Dendritic cell treated with granulocyte-macrophage colony-stimulating factor and Interleukin-4, amounts not matched to agents 40 ng/mL and 50 ng/mL, for 4 days (primary cell): ENCODE data around the gene CBX7.
"Not testable (repeated sequence)": the region's sequence is repeated elsewhere in the genome, so short reads cannot be mapped to it uniquely, and the experiment has no call there.

ENCODE experiments used
- H3K27ac Mint-ChIP-seq: one replicate; pipeline ENCODE4 v1.8.0; 2022; ENCODE audit warnings: mild to moderate bottlenecking, mixed read lengths
- H3K27me3 Mint-ChIP-seq: one replicate; pipeline ENCODE4 v1.8.0; 2022; ENCODE audit warnings: mild to moderate bottlenecking, mixed read lengths
- H3K36me3 Mint-ChIP-seq: one replicate; pipeline ENCODE4 v1.8.0; 2022; ENCODE audit warnings: low read depth, mixed read lengths
- H3K4me1 Mint-ChIP-seq: one replicate; pipeline ENCODE4 v1.8.0; 2022; ENCODE audit warnings: low read depth, mixed read lengths
- H3K4me3 Mint-ChIP-seq: one replicate; pipeline ENCODE4 v1.8.0; 2022; ENCODE audit warnings: mild to moderate bottlenecking, moderate library complexity, mixed read lengths
- H3K9me3 Mint-ChIP-seq: one replicate; pipeline ENCODE4 v1.8.0; 2022; ENCODE audit warnings: mixed read lengths
- intact Hi-C: fragments of 100-400 bp; cut with micrococcal nuclease; formaldehyde crosslinking; loops from one replicate; pipeline ENCODE4 v1.15.0; 2022

Gene CBX7

GRCh38 chr22:39178206-39179111 is 26.0 kb upstream of the CBX7 start:
- H3K9me3 Mint-ChIP-seq = peaks cover 14% of the 10 kb centered on the region
- peaks cover 23% of the 10 kb centered on the region for H3K4me1 Mint-ChIP-seq

GRCh38 chr22:39177791-39178190 is 25.3 kb upstream of the CBX7 start:
- no peak overlapping the region for H3K4me3 Mint-ChIP-seq
- peaks cover 66% of the 10 kb centered on the region for H3K27me3 Mint-ChIP-seq
- intact Hi-C loops = loop anchor here (10.0 kb wide), 2 partner anchors 57 to 347 kb away; partner anchors contain the start of gene ATF4
- H3K9me3 Mint-ChIP-seq = peaks cover 14% of the 10 kb centered on the region
- no peaks in the 10 kb centered on the region for H3K36me3 Mint-ChIP-seq
- H3K27ac Mint-ChIP-seq = no peak overlapping the region
- H3K4me1 Mint-ChIP-seq = peaks cover 25% of the 10 kb centered on the region

More at GRCh38 chr22:39178206-39179111, 26.0 kb upstream of the CBX7 start:
- intact Hi-C loops = loop anchor here (10.0 kb wide), 2 partner anchors 56 to 346 kb away; partner anchors contain the start of gene ATF4
- Mint-ChIP-seq H3K27me3 (peaks cover 66% of the 10 kb centered on the region), H3K27ac (no peak overlapping the region), H3K36me3 (no peaks in the 10 kb centered on the region), H3K4me3 (no peak overlapping the region)

DNA sequence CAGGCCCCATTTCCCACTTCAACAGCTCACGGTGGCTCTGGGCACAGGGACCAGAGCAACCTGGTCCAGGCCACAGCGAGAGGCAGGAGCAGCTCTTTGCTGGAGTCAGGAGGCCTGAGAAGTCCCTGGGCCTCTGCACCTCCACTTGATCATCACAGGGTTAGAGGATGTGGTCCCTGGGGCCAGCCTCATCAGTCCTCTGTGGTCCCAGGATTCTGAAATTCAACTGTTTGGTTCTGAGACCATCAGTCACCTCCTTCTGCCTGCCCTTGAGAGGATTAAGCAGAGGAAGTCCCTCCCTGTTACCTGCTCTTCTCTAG is 24.9 kb upstream of the CBX7 start:
- intact Hi-C loops = loop anchor here (10.0 kb wide), 2 partner anchors 57 to 347 kb away; partner anchors contain the start of gene ATF4

DNA sequence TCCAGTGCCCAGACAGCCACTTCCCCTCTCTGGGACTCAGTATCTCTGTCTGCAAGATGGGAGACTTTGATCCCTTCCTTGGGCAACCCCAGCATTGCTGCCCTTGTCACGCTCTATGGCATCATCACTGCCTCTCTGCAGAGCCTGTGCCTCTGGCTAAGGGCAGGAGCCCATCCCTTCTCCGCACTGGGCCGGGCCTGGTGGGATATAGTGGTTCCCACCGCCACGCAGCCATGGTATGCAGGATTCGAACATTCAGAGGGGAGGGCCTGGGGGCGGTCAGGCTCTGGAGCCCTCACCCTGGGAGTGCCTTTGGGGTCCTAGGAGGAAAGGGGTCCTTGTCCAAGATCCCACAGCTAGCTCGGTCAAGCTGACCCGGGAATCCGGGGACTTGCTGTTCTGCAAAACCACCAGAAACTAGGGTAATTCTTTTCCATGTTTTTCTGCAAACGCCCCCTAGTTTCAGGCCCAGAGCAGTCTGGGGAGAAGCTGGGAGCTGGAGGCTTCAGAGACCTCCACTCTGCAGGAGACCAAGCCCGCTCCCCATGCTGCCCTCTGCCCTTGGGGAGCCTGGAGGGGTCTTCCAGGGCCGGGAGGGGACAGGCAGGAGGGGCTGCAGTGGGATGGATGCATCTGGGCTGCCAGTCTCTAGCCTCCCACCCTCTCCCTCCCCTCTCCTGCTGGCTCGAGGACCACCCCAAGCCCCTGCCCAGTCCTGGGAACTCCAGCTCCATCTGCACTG is 24.4 kb upstream of the CBX7 start:
- peaks cover 63% of the 10 kb centered on the region for H3K27me3 Mint-ChIP-seq
- H3K4me3 Mint-ChIP-seq = no peak overlapping the region
- no peak overlapping the region for H3K27ac Mint-ChIP-seq
- intact Hi-C loops = loop anchor here (10.0 kb wide), 2 partner anchors 58 to 348 kb away; partner anchors contain the start of gene ATF4
- H3K4me1 Mint-ChIP-seq = peaks cover 28% of the 10 kb centered on the region
- H3K36me3 Mint-ChIP-seq = no peaks in the 10 kb centered on the region
- peaks cover 7% of the 10 kb centered on the region for H3K9me3 Mint-ChIP-seq

More for the DNA sequence above, 24.9 kb upstream of the CBX7 start:
- Mint-ChIP-seq H3K4me1 (peaks cover 25% of the 10 kb centered on the region), H3K27me3 (peaks cover 62% of the 10 kb centered on the region), H3K4me3 (no peak overlapping the region), H3K36me3 (no peaks in the 10 kb centered on the region), H3K27ac (no peak overlapping the region), H3K9me3 (peaks cover 13% of the 10 kb centered on the region)

DNA sequence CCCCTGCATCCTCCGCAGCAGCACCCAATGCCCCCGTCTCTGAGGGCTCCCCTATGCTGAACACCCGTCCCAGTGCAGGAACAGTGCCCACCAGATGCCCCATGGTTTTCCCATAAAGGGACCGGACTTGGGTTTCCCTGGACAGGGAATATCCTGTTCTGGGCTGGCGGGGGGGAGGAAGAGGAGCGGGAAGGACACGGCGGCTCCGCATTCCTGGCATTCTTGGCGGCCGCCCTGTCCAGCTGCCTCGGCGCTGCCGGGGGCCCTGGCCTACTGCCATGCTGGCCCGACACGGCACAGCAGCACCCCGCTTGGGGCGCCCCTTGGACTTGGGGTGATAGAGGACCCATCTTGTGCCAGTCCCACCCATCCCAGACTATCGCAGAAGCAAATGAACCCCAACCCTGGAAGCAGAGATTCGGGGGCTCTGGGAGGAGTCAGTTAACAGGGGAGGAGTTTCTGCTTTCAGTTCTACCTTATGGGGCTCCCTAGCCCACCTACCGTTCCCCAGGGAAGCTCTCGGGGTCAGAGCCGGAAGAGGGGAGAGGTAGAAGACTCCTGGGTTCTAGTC is 23.7 kb upstream of the CBX7 start:
- H3K36me3 Mint-ChIP-seq = no peaks in the 10 kb centered on the region
- no peak overlapping the region for H3K27ac Mint-ChIP-seq
- no peak overlapping the region for H3K4me3 Mint-ChIP-seq
- peaks cover under 1% of the 10 kb centered on the region for H3K9me3 Mint-ChIP-seq
- intact Hi-C loops = loop anchor here (10.0 kb wide), 2 partner anchors 59 to 349 kb away; partner anchors contain the start of gene ATF4
- peaks cover 64% of the 10 kb centered on the region for H3K27me3 Mint-ChIP-seq
- H3K4me1 Mint-ChIP-seq = peaks cover 35% of the 10 kb centered on the region

- Mint-ChIP-seq H3K4me1 (peaks cover 41% of the 10 kb centered on the region), H3K9me3 (no peaks in the 10 kb centered on the region), H3K27ac (no peak overlapping the region), H3K36me3 (no peaks in the 10 kb centered on the region), H3K4me3 (no peak overlapping the region), H3K27me3 (peaks cover 68% of the 10 kb centered on the region)
- intact Hi-C loops = loop anchor here (10.0 kb wide), 2 partner anchors 59 to 349 kb away; partner anchors contain the start of gene ATF4
These were observed 23.1 kb upstream of the CBX7 start for GRCh38 chr22:39175353-39176142.

- Mint-ChIP-seq H3K27ac (peak overlapping the region; percentile 60), H3K9me3 (no peaks in the 10 kb centered on the region), H3K4me1 (peaks cover 42% of the 10 kb centered on the region), H3K36me3 (no peaks in the 10 kb centered on the region), H3K4me3 (peak overlapping the region; percentile 35), H3K27me3 (peaks cover 73% of the 10 kb centered on the region)
- intact Hi-C loops = loop anchor here (10.0 kb wide), 2 partner anchors 60 to 350 kb away; partner anchors contain the start of gene ATF4
These were observed 22.2 kb upstream of the CBX7 start for GRCh38 chr22:39174498-39175352.

DNA sequence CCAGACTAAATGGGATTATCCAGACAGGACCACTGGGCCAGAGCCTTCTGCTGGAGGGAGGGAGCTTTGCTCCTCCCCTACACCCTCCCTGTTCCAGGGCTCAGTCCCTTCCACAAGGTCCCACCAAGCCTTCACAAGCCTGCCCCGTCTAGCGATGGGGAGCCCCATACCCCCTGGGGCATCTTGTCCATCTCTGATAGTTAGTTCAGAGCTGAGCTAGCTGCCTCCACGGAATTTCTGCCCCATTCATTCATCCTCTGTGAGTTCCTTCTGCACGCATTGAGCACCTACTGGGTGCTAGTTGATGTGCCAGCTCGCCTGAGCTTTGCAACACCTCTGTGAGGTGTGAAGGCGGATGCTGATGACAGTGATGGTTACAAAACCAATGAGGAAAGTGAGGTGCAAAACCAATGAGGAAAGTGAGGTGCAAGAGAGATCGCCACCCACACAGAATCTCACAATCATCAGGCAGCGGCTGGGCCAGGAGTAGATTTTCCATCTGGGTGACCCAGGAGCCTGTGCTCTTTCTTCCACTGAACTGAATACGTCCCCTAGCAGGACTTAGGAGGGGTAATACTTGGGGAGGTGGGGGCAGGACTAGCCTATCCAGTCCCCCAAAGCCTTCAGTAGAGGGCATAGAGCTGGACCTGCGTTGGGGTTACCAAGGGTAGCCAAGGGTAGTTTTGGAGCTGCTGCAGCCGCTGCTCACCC is 21.5 kb upstream of the CBX7 start:
- Mint-ChIP-seq H3K9me3 (no peaks in the 10 kb centered on the region), H3K36me3 (no peaks in the 10 kb centered on the region), H3K27ac (no peak overlapping the region), H3K4me1 (peaks cover 42% of the 10 kb centered on the region), H3K27me3 (peaks cover 75% of the 10 kb centered on the region), H3K4me3 (no peak overlapping the region)
- intact Hi-C loops = loop anchor here (10.0 kb wide), 2 partner anchors 61 to 351 kb away; partner anchors contain the start of gene ATF4

DNA sequence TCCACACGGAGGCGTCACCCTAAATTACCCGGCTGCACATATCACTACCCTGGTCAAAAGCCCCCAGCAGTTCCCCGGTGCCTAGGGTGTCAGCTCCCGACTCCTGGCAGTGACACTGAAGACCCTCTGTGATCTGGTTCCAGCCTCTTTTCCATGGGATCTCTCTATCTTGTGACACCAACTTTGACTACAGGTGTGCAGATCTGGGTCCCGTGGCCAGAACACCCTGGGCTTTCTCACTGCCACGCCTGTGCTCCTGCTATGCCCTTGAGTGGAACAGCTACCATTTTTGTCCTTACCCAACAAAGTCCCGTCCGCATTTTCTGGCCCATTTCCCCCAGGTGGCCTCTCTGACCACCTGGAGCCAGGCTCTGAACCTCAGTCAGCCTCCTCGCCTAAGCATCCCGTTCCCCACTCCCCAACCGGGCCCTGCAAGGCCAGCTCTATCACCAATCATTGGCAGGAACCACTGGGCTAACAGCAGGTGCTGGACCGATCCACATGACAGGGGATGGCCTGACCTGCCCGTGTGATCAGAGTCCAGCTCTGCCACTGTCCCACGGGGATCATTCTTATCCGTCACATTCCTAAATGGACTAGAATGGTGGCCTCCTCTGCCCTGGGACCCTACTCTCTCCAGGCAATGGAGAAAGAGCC is 20.7 kb upstream of the CBX7 start:
- no peaks in the 10 kb centered on the region for H3K9me3 Mint-ChIP-seq
- peaks cover 73% of the 10 kb centered on the region for H3K27me3 Mint-ChIP-seq
- H3K4me1 Mint-ChIP-seq = peaks cover 41% of the 10 kb centered on the region
- intact Hi-C loops = loop anchor here (10.0 kb wide), 2 partner anchors 62 to 352 kb away; partner anchors contain the start of gene ATF4
- no peak overlapping the region for H3K27ac Mint-ChIP-seq
- no peaks in the 10 kb centered on the region for H3K36me3 Mint-ChIP-seq
- no peak overlapping the region for H3K4me3 Mint-ChIP-seq

- intact Hi-C loops = loop anchor here (10.0 kb wide), 2 partner anchors 62 to 352 kb away; partner anchors contain the start of gene ATF4
- Mint-ChIP-seq H3K27me3 (peaks cover 69% of the 10 kb centered on the region), H3K27ac (peak overlapping the region; percentile 35), H3K4me1 (peaks cover 37% of the 10 kb centered on the region)
- H3K4me3 Mint-ChIP-seq, H3K36me3 Mint-ChIP-seq, H3K9me3 Mint-ChIP-seq: not testable (repeated sequence)
These were observed 20.0 kb upstream of the CBX7 start for GRCh38 chr22:39172265-39173049.
